ENCODE results near the gene NES. TPM values are rescaled to one million over a fixed set of nuclear protein-coding genes. Genes with fewer than 3 reads are reported as not detected.

The NES gene
- total RNA-seq, 1 experiment from 2014 or later: 56.3 TPM

DNA sequence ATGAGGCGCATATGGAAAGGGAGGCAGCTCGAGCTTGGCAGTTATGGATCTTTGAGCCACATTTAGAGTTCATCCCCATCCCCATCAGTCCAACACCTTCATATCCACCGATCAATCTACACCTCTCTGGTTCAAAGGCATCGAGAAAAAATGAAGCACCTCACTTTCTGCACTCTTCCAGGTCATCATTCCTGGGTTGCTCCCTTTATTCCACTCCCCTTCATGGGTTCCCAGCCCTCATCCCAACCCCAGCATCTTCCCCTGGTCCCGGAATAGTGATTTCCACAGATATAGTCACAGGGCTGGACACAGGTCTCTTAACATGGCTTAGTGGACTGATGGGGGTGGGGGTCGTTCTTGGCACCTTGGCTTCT lies 57.6 kb downstream of the NES start:
- ChIA-PET CTCF (interaction anchor here (1.3 kb wide), 1 partner anchor 38 kb away, joined by 5 read pairs; no protein-coding TSS in a partner anchor), POLR2A (interaction anchor here (0.6 kb wide), 1 partner anchor 115 kb away, joined by 3 read pairs; no protein-coding TSS in a partner anchor)
- peaks cover 4% of the 10 kb centered on the region for H3K4me1 ChIP-seq (ENCODE audit: control insufficient read depth, insufficient read depth, low read length)
- no peak overlapping the region for H3K4me3 ChIP-seq (ENCODE audit: low read depth in 2 of 2, low read length in 2 of 2)
- TF ChIP-seq, protein P1, sequence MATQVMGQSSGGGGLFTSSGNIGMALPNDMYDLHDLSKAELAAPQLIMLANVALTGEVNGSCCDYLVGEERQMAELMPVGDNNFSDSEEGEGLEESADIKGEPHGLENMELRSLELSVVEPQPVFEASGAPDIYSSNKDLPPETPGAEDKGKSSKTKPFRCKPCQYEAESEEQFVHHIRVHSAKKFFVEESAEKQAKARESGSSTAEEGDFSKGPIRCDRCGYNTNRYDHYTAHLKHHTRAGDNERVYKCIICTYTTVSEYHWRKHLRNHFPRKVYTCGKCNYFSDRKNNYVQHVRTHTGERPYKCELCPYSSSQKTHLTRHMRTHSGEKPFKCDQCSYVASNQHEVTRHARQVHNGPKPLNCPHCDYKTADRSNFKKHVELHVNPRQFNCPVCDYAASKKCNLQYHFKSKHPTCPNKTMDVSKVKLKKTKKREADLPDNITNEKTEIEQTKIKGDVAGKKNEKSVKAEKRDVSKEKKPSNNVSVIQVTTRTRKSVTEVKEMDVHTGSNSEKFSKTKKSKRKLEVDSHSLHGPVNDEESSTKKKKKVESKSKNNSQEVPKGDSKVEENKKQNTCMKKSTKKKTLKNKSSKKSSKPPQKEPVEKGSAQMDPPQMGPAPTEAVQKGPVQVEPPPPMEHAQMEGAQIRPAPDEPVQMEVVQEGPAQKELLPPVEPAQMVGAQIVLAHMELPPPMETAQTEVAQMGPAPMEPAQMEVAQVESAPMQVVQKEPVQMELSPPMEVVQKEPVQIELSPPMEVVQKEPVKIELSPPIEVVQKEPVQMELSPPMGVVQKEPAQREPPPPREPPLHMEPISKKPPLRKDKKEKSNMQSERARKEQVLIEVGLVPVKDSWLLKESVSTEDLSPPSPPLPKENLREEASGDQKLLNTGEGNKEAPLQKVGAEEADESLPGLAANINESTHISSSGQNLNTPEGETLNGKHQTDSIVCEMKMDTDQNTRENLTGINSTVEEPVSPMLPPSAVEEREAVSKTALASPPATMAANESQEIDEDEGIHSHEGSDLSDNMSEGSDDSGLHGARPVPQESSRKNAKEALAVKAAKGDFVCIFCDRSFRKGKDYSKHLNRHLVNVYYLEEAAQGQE (IDR thresholded peaks at IDR 0.05; ENCODE audit: insufficient read depth in 1 of 2, low read depth in 2 of 2, low read length in 1 of 2): no peak
- TF ChIP-seq, protein P2, sequence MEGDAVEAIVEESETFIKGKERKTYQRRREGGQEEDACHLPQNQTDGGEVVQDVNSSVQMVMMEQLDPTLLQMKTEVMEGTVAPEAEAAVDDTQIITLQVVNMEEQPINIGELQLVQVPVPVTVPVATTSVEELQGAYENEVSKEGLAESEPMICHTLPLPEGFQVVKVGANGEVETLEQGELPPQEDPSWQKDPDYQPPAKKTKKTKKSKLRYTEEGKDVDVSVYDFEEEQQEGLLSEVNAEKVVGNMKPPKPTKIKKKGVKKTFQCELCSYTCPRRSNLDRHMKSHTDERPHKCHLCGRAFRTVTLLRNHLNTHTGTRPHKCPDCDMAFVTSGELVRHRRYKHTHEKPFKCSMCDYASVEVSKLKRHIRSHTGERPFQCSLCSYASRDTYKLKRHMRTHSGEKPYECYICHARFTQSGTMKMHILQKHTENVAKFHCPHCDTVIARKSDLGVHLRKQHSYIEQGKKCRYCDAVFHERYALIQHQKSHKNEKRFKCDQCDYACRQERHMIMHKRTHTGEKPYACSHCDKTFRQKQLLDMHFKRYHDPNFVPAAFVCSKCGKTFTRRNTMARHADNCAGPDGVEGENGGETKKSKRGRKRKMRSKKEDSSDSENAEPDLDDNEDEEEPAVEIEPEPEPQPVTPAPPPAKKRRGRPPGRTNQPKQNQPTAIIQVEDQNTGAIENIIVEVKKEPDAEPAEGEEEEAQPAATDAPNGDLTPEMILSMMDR (IDR thresholded peaks at IDR 0.05): peak; percentile 35
- DNase-seq (ENCODE audit: low read depth, low spot score): no peak
- no peak for ATAC-seq
- no TSS peak for BruUV-seq (replicated peaks)
- H3K9me3 ChIP-seq (ENCODE audit: control insufficient read depth, insufficient read depth, low read depth, low read length): no peaks in the 10 kb centered on the region
- no peaks in the 10 kb centered on the region for H3K36me3 ChIP-seq (ENCODE audit: control insufficient read depth, insufficient read depth, low read length)
- intact Hi-C loops (cut with micrococcal nuclease; ENCODE audit: unreplicated experiment) (no loop called here), in situ Hi-C loops (cut with HindIII; ENCODE audit: low pct_unique_long_range_greater_than_20kb, low sequenced_read_pairs) (no loop called here)
- no peaks in the 10 kb centered on the region for H3K27me3 ChIP-seq (ENCODE audit: control insufficient read depth, insufficient read depth, low read length)
- H3K27ac ChIP-seq (ENCODE audit: low read length): no peak overlapping the region

DNA sequence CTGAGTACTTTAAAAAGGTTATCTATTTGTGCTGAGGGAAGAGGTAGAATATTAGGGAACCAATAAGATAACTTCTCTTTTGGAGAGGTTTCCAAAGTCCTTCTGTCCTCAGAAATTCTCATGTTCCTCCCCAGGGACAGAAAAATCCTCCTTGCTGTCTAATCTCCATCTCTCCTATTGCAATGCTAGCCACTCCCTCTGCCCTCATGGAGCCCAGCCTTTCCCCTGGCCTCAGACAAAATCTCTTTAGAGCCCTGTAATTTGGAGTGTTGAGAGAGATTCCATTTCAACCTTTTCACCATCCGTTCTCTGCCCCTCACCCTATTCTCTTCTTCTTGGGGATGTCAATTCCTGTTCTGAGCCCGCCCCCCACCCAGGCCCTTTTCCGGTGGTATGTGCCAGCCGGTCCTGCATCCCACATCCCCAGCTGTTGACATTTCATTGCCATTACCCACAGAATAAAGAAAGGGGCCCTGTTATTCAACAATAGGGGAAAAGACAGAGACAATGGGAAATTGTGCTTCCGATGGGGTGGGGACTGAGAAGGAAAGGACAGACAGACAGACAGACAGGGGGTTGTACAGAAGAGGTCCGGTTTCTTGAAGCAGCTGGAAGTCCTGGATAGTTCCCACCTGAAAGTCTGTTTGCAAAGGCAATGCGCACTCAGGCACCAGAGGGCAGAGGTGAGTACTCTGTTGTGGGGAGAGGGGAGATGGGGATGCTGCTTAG lies 58.2 kb downstream of the NES start, which contains the start of gene HAPLN2:
Gene HAPLN2 (plus strand): TSS at position 563 of the 729 bp plus-strand sequence. CDS start 4,076 bp downstream, outside the sequence.
- ATAC-seq (no peak), DNase-seq (ENCODE audit: low read depth, low spot score) (no peak)
- TF ChIP-seq TCF7L2 (IDR thresholded peaks at IDR 0.05; ENCODE audit: low read depth, low read length) (no peak), POLR2AphosphoS5 (IDR thresholded peaks at IDR 0.05; ENCODE audit: low read depth, low read length) (no peak)
- TF ChIP-seq, protein P2 (IDR thresholded peaks at IDR 0.05): peak; percentile 83
- no peaks in the 10 kb centered on the region for H3K9me3 ChIP-seq (ENCODE audit: control insufficient read depth, insufficient read depth, low read depth, low read length)
- H3K27ac ChIP-seq (ENCODE audit: low read length): no peak within 1 kb of the TSS
- in situ Hi-C loops (cut with HindIII; ENCODE audit: low pct_unique_long_range_greater_than_20kb, low sequenced_read_pairs): no loop called here
- BruUV-seq (replicated peaks): no TSS peak
- POLR2A ChIA-PET: no interaction called here
- no peaks in the 10 kb centered on the region for H3K27me3 ChIP-seq (ENCODE audit: control insufficient read depth, insufficient read depth, low read length)
- CTCF ChIA-PET: interaction anchor here (1.3 kb wide), 1 partner anchor 39 kb away, joined by 5 read pairs; no protein-coding TSS in a partner anchor
- H3K4me3 ChIP-seq (ENCODE audit: low read depth in 2 of 2, low read length in 2 of 2): no peak within 1 kb of the TSS
- H3K36me3 ChIP-seq (ENCODE audit: control insufficient read depth, insufficient read depth, low read length): no peaks in the 10 kb centered on the region
- intact Hi-C loops (cut with micrococcal nuclease; ENCODE audit: unreplicated experiment): no loop called here
- H3K4me1 ChIP-seq (ENCODE audit: control insufficient read depth, insufficient read depth, low read length): peaks cover 4% of the 10 kb centered on the region

Other genes with a start within 250 kb of the NES start
- 30.9 TPM for gene MEF2D, start 176.6 kb downstream of the NES start, total RNA-seq (2021; ENCODE audit: unreplicated experiment)
- 25.6 TPM for gene IQGAP3, start 104.8 kb downstream of the NES start, total RNA-seq (2021; ENCODE audit: unreplicated experiment)
- gene TTC24, start 97.7 kb downstream of the NES start, total RNA-seq (2021; ENCODE audit: unreplicated experiment): not detected
- gene NAXE, start 85.6 kb downstream of the NES start, total RNA-seq (2021; ENCODE audit: unreplicated experiment): 211 TPM
- 44.4 TPM for gene GPATCH4, start 75.9 kb downstream of the NES start, total RNA-seq (2021; ENCODE audit: unreplicated experiment)
- 0.21 TPM for gene HAPLN2, start 58.0 kb downstream of the NES start, total RNA-seq (2021; ENCODE audit: unreplicated experiment)
- 0.57 TPM for gene BCAN, start 35.3 kb downstream of the NES start, total RNA-seq (2021; ENCODE audit: unreplicated experiment)
- gene CRABP2, start 28.2 kb upstream of the NES start, total RNA-seq (2021; ENCODE audit: unreplicated experiment): 1,115 TPM
- 32.8 TPM for gene METTL25B, start 51.1 kb upstream of the NES start, total RNA-seq (2021; ENCODE audit: unreplicated experiment)
- gene ISG20L2, start 51.4 kb upstream of the NES start, total RNA-seq (2021; ENCODE audit: unreplicated experiment): 40.6 TPM
- 80.4 TPM for gene MRPL24, start 63.7 kb upstream of the NES start, total RNA-seq (2021; ENCODE audit: unreplicated experiment)
- gene HDGF, start 74.3 kb upstream of the NES start, total RNA-seq (2021; ENCODE audit: unreplicated experiment): 325 TPM
- gene PRCC, start 90.1 kb upstream of the NES start, total RNA-seq (2021; ENCODE audit: unreplicated experiment): 78.5 TPM
- gene SH2D2A, start 139.4 kb upstream of the NES start, total RNA-seq (2021; ENCODE audit: unreplicated experiment): 0.69 TPM
- not detected for gene INSRR, start 181.7 kb upstream of the NES start, total RNA-seq (2021; ENCODE audit: unreplicated experiment)
- 0.21 TPM for gene NTRK1, start 183.5 kb upstream of the NES start, total RNA-seq (2021; ENCODE audit: unreplicated experiment)
- 16.1 TPM for gene PEAR1, start 216.3 kb upstream of the NES start, total RNA-seq (2021; ENCODE audit: unreplicated experiment)
- 0.77 TPM for gene LRRC71, start 243.2 kb upstream of the NES start, total RNA-seq (2021; ENCODE audit: unreplicated experiment)